ENCODE measurements around the gene DSP. TPM values are rescaled to one million over a fixed set of nuclear protein-coding genes. Genes with fewer than 3 reads are reported as not detected.
A peak's percentile ranks its signal among the peaks of the same experiment; 100 is the strongest.

DSP gene
- polyA plus RNA-seq, 3 donors = 85.6 to 99.5 (median 90.2) TPM

DNA sequence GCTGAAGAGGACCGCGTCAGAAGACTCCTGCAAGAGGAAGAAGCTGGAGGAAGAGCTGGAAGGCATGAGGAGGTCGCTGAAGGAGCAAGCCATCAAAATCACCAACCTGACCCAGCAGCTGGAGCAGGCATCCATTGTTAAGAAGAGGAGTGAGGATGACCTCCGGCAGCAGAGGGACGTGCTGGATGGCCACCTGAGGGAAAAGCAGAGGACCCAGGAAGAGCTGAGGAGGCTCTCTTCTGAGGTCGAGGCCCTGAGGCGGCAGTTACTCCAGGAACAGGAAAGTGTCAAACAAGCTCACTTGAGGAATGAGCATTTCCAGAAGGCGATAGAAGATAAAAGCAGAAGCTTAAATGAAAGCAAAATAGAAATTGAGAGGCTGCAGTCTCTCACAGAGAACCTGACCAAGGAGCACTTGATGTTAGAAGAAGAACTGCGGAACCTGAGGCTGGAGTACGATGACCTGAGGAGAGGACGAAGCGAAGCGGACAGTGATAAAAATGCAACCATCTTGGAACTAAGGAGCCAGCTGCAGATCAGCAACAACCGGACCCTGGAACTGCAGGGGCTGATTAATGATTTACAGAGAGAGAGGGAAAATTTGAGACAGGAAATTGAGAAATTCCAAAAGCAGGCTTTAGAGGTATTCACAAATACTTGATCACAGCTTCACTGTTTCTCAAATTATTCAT is 39.6 kb downstream of the DSP start:
- DNase-seq (ENCODE audit: extremely low read depth in 1 of 11, low read depth in 9 of 11, low spot score in 4 of 11) = peak in 1 of 11 donors; percentile 22

DNA sequence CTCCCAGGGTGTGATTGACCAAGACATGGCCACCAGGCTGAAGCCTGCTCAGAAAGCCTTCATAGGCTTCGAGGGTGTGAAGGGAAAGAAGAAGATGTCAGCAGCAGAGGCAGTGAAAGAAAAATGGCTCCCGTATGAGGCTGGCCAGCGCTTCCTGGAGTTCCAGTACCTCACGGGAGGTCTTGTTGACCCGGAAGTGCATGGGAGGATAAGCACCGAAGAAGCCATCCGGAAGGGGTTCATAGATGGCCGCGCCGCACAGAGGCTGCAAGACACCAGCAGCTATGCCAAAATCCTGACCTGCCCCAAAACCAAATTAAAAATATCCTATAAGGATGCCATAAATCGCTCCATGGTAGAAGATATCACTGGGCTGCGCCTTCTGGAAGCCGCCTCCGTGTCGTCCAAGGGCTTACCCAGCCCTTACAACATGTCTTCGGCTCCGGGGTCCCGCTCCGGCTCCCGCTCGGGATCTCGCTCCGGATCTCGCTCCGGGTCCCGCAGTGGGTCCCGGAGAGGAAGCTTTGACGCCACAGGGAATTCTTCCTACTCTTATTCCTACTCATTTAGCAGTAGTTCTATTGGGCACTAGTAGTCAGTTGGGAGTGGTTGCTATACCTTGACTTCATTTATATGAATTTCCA is 43.9 kb downstream of the DSP start:
- DNase-seq (ENCODE audit: extremely low read depth in 1 of 11, low read depth in 9 of 11, low spot score in 4 of 11) = no peak

DNA sequence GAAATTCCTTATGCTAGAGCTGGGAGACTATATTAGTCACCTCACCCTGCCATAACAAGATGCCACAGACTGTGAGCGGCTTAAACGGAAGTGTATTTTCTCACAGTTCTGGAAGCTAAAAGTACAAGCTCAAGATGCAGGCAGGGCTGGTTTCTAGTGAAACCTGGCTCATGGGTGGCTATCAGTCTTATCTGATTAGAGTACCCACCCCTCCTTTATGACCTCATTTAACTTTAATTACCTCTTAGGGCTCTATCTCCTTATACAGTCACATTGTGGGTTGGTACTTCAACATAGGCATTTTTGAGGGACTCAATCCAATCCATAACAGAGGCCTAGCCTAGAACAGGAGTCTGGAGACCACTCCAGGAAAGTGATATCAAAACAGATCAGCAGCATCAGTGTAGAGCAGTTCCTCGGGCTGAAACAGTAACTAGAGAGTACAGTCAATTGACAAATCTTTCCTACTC is 46.2 kb downstream of the DSP start:
- DNase-seq (ENCODE audit: extremely low read depth in 1 of 11, low read depth in 9 of 11, low spot score in 4 of 11) = no peak

DNA sequence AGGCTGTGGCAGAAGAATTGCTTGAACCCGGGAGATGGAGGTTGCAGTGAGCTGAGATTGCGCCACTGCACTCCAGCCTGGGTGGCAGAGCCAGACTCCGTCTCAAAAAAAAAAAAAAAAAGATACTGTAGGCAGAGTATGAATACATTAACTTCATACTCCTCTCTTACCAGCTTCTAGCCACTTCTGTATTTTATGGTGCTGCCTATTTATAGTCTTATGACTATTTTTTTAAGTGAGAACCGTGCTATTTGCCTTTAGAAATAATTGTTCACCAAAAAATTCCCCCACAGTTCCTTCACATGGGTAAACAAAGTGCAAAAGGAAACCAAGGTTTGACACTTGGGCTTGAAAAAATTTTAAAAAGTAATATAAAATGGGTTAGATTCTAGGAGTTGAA is 47.0 kb downstream of the DSP start:
- DNase-seq (ENCODE audit: extremely low read depth in 1 of 11, low read depth in 9 of 11, low spot score in 4 of 11) = no peak

DNA sequence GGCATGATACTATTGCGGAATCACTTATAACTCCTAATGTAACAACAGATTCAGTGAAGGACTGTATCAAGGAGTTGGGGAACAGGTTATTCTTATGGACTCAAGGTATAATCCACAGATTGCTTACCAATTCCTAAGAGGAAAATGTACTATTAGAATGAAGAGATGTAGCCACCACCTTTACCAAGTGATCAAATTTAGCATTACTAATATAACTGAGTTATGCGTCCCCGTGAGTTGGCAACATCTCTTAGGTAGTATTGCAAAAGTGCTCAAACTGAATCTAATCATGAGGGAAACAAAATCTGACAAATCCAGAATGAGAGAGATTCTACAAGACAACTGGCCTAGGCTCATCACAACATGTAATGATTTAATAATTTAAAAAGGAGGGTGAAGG is 47.8 kb downstream of the DSP start:
- DNase-seq (ENCODE audit: extremely low read depth in 1 of 11, low read depth in 9 of 11, low spot score in 4 of 11) = no peak

DNA sequence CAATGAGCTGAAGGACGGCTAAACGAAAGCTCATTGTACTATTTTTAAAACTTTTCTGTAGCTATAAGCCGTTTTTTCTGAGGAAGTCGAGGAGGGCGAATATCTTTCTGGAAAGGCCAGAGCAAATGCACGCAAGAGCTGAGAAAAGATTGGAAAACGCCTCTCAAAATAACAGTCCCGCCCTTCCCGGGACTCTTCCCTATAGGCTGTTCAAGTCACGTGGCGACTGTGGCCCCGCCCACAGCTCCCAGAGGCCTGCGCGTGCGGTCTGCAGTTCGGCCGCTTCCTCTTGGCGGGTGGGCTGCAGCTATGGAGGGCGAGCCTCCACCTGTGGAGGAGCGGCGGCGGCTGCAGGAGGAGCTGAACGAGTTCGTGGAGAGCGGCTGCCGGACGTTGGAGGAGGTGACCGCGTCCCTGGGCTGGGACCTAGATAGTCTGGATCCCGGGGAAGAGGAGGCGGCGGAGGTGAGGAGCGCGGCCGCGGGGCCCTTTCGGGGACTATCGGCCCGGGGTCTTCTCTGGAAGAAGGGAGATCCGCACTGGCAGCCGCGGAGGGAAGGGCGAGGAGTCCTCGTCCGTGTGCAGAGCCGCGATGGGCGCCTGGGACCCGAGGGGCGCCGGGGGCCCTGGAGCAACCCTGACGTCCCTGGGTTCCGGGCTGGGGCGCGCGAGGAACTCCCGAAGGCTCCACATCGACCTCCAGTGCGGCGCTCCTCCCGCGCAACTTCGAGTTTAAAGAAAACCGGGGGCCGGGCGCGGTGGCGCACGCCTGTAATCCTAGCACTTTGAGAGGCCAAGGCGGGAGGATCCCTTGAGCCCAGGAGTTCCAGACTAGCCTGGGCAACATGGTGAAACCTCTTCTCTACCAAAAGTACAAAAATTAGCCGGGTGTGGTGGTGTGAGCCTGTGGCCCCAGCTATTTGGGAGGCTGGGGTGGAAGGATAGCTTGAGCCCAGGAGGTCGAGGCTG is 48.8 kb downstream of the DSP start, which contains the start of gene SNRNP48:
TSS of gene SNRNP48 (plus strand) at position 250 of the 969 bp plus-strand sequence. CDS start at position 310, 60 bp downstream.
- DNase-seq (ENCODE audit: extremely low read depth in 1 of 11, low read depth in 9 of 11, low spot score in 4 of 11) = peak; percentile 83 to 96 (median 93)

DNA sequence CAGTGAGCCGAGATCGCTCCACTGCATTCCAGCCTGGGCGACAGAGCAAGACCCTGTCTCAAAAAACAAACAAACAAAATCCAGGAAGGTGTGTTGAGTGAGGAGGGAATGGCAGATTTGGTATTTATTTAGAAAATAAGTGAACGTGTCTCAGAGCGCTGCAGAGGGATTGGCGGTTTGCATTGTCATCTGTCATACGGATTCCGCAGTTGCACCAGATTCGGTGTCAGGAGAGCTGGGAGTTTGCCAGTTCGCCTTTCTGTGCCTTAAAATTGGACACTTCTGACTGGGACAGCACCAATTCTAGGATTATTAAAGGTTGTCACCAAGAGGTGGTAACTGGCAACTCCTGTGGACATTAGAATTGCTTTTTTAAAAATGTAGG is 49.4 kb downstream of the DSP start:
- no peak for DNase-seq (ENCODE audit: extremely low read depth in 1 of 11, low read depth in 9 of 11, low spot score in 4 of 11)

DNA sequence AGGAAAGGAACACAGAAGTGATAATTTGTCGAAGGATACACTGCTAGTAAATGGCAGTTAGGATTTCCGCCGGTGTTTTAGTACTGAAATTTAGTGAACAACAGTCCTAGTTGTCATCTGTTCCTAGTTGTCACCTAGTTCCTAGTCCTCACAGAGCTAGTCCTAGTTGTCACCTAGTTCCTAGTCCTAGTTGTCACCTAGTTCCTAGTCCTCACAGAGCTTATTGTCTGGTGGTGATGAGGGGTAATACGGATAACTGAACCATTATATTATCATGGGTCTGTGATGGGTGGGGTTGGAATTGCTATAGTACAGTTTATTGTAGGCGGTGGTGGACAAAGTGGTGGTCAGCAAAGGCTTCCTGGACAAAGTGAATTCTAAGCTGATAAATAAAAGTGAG is 50.3 kb downstream of the DSP start:
- no peak for DNase-seq (ENCODE audit: extremely low read depth in 1 of 11, low read depth in 9 of 11, low spot score in 4 of 11)

DNA sequence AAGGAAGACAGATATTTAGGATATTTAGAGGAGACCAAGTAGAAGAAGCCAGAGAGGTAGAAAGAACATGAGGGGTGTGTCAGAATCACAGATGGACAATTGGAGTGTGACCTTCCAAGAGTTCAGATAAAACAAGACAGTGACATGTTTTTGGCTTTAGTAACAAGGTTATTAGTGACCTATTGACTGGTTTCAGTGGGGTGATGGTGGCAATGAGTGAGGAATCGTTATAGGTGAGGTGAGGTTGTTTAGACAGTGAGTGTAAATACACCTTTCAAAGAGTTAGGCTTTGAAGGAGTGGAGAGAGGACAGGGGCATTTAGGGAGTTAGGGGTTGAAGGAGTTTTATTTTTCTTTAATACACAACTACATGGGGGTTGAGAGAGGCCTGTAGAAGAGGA is 51.8 kb downstream of the DSP start:
- no peak for DNase-seq (ENCODE audit: extremely low read depth in 1 of 11, low read depth in 9 of 11, low spot score in 4 of 11)

DNA sequence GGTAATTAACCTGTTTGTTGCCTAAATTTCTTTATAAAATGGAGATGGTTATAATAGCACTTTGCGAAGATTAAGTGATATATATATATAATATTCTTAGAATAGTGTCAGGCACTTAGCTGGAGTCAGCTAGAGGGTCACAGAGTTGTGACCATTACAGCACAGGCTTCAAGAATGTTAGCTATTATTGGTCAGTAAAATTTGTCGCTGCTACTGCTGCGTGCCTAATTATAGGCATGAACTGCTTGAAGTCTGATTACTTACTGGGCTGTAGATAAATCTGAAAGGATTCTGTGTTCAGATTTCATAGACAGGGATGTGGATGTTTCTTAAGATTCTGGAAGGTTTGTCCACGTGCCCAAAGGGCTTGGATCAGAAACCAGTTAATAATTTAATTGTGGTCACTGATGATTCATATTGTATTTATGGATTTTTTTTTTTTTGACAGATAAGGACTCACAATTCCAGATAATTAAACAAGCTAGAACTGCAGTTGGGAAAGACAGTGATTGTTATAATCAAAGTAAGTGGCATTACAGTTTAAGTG is 53.2 kb downstream of the DSP start:
- no peak for DNase-seq (ENCODE audit: extremely low read depth in 1 of 11, low read depth in 9 of 11, low spot score in 4 of 11)

DNA sequence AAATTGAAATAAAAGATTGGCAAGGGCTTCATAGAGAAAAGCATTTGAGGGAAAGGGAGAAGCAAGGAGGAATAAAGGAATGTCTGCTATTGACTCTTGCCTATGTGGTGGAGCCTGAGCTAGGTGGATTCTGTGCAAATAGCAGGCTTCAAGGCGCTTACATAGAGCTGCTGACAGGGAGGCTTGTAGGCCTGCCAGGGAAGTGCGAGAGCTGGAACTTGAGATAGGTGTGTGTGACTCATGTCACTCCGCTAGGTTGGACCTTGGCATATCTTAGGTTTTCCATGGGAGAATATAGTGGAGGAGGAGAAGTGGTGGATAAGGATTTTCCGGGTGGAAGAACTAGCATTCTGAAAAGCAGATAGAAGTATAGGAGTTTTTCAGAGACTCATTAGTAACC is 62.5 kb downstream of the DSP start:
- no peak for DNase-seq (ENCODE audit: extremely low read depth in 1 of 11, low read depth in 9 of 11, low spot score in 4 of 11)

DNA sequence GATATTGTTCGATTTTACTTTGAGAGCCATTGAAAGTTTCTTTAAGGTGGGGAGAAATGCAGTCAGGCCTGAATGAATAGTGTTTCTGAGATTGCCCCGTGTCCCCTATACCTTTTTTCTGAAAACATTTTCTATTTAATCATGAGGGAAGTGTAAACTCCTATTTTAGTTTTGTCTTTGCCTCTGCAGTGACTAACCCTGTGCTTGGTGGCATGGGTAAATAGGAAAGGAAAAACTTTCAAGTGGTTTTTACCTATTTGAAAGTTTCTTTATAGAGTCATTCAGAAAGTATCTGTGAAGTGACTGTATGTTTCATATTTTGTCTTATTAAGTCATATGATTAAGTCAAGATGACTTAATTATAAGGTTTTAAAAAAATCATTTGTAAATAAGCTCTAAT is 63.0 kb downstream of the DSP start:
- DNase-seq (ENCODE audit: extremely low read depth in 1 of 11, low read depth in 9 of 11, low spot score in 4 of 11) = no peak

DNA sequence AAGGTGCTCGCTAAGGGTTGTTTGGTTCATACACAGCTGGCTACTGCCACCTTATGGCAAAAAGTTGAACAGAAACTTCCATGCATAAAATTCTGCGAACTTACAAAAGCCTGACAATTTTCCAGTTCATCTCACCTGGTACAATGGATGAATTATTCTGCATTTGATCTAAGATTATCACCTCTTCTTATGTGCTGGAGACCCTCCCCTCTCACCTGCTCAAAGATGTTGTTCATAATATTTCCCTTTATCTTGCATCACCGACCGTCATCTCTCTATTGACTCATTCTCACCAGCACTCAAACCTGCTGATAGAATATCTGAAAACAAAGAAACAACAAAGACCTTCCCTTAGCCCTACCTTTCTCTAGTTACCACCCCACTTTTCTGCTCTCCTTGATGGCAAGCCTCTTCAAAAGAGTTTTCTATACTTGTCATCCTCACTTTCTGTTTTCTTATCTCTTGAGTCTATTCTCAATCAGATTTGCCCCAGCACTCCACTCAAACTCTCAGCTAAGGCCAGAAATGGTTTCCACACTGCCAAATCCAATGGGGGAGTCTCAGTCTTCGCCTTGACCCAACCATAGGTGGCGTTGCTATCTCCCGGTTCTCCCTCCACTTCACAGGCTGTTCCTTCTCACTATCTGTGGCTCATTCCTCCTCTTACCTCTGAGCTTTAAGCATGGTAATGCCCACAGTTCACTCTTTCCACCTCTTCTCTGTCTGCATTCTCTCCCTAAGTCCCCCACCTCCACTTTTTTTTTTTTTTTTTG is 74.3 kb downstream of the DSP start:
- peak; percentile 26 to 64 (median 43) for DNase-seq (ENCODE audit: extremely low read depth in 1 of 11, low read depth in 9 of 11, low spot score in 4 of 11)

DNA sequence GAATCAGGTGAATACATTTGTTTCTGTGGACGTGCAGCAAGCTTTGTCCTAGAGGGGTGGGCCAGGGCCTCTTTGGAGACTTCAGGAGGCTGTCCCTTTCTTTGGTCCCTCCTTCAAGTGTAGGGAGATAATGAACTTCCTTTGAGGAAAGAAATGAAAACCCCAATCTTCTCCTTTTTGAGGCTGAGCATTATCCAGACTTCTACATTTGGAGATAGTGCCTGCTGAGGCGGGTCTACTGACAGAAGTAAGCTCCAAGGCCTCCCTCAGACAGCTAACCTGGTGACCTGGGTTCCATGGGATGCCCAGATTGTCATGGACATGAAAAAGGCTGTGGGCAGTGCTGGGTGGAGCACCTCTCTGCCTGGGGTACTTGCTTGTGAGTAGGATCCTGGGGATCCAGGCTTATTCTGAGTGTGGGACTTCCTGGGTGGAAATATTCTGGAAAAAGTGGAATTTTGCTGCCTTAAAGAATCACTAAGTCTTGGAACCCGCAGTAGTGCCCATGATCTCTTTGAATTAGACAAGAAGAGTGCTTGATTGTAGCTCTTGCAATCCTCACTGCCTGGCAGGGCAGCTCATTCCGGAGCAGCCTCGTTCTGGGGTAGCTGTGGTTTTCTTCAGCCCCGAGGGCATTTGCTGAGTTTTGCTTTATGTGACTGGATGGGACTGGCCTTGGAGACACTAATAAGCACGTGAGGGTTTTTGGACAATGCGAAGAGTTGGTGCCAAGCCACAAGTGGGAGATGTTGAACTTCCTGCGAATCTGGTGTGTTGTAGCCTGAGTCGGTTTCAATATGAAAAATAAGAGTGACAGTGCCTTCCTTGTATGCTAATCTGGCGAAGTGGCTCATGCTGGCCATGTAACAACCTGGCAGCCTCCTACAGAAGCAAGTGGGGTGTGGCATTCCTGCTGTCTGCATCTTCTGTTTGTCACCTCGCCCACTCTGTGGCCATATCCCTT is 76.6 kb downstream of the DSP start:
- no peak for DNase-seq (ENCODE audit: extremely low read depth in 1 of 11, low read depth in 9 of 11, low spot score in 4 of 11)

DNA sequence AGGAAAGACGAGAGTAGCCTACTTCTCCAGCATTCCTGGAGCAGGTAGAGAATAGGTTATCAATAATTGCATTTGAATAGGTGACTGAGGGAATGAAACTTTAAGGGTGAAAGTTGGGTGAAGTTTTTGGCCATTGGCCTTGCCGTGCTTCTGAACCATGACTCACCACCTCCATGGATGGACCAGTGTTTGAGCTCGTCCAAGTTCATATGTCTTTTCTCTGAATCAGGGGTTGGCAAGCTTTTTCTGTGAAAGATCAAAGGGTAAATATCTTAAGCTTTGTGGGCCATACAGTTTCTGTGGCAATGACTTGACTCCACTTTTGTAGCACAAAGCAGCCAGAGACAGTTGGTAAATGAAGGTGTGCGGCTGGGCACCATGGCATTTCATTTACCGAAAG is 80.3 kb downstream of the DSP start:
- no peak for DNase-seq (ENCODE audit: extremely low read depth in 1 of 11, low read depth in 9 of 11, low spot score in 4 of 11)

DNA sequence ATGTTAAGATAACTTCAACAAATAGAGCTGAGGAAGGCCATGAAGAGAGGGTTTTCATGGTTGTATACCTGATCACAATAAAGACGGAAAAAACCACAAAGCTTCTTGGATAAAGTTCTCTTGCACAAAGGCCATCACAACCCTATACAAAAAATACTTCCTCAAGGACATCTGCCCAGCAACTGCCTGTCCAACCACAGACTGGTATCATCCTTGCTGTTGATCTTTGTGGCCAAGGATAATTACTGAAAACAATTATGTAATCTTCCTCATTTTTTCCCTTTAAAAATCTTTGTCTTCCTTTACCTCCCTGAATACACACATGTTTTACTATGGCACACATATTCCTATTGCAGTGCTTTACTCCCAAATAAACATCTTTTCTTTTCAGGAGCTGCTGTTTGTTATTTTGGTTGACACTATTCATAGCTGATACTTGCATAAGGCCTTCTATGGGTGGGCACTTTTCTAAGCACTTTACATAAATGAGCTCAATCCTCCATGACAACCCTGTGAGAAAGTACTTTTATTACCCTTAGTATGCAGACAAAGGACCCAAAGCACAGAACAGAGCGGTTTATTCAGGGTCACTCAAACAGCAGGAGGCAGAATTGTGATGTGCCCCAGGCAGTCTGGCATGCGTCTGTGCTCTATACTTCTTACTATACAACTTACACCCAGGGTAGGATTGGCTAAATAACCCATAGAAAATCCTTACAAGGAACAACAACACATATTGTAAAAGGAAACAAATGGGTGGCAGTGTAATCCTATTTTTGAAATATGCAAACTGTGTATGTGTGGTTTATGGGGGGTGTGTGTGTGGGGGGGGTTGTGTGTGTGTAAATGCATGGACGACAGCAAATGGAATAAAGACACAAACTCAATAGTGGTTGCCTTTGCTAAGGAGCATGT is 83.6 kb downstream of the DSP start:
- DNase-seq (ENCODE audit: extremely low read depth in 1 of 11, low read depth in 9 of 11, low spot score in 4 of 11) = no peak

DNA sequence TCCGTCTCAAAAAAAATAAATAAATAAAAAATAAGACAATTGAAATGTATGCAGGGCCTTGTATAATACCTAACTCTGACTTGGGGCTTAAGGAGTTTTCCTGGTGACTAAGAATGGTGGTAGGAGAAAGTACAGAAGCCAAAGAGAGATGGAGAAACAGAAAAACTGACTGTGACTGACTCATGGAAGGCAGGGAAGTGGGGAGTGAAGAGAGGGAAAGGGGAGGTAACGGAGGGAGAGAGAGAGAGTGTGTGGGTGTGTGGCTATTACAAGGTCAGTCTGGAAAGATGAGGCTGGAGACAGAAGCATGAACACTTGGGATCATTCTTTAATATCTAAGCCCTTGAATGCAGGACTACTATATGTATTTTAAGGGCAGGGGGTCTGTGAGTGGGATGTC is 87.0 kb downstream of the DSP start:
- DNase-seq (ENCODE audit: extremely low read depth in 1 of 11, low read depth in 9 of 11, low spot score in 4 of 11) = no peak
